ENCODE data around the gene ADO.
A peak's percentile ranks its signal among the peaks of the same experiment; 100 is the strongest.

ADO gene

DNA sequence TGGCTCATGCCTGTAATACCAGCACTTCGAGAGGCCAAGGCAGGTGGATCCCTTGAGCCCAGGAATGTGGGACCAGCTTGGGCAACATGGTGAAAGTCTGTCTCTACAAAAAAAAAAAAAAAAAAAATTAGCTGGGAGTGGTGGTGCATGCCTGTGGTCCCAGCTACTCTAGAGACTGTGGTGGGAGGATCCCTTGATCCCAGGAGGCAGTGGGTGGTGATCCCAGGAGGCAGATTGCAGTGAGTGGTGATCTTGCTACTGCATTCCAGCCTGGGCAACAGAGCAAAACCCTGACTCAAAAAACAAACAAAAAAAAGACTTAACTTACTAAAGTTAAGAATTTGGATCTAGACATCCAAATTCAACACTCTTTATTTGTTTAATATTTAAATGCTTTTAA, 10.2 kb upstream of the ADO start:
- DNase-seq (ENCODE audit: low spot score), result no peak

DNA sequence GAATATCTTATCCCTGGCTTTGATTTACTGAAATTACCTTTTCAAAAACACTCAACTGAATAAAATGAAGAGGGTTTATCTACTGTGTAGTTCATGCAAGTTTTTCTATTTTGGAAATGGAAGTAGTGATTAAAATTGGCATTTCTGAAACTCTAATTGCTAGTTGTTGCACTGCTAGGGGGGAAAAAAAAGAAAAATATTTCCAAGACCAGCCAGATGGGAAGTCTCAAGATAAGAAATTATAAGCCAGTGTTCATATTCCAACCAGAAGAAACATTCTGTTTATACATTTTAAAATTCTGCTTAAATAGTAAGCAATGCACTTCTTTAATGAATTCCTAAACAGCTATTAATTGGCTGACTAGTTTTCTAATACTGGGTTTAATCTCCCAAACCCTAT, 9.4 kb upstream of the ADO start:
- DNase-seq (ENCODE audit: low spot score), result no peak

DNA sequence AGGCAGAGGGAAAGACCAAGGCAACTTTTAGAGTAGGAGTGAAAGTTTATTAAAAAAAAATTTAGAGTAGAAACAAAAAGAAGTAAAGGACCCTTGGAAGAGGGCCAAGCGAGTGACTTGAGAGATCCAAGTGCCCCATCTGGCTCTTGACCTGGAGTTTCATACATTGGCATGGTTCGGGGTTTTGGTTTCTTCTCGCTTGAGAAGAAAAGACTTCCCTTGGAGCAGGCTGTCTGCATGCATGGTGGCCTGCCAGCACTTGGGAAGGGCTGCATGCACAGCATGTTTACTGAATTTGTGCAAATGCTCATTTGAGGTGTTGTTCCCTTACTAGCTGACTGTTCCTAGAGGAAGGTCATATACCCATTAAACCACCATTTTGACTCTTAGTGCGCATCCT, 8.8 kb upstream of the ADO start:
- no peak for DNase-seq (ENCODE audit: low spot score)

DNA sequence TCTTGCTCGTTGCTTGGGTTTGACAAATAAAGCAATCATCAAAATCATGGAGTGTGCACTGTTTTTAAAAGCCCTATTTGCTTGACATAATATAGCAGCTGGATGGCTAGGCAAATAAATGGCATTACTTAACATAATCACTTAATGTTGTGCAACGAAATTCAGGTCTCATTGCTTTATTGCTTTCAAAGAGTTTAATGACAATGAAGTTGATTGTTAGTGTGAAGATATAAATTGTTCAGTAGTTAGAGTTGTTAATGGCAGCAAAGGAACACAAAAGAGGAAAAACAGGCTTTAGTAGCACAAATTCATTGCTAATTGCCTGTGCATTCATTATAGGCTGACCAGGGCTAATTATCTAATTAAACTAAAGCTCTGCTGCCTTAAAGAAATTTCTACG, 7.6 kb upstream of the ADO start:
- DNase-seq (ENCODE audit: low spot score), result no peak

DNA sequence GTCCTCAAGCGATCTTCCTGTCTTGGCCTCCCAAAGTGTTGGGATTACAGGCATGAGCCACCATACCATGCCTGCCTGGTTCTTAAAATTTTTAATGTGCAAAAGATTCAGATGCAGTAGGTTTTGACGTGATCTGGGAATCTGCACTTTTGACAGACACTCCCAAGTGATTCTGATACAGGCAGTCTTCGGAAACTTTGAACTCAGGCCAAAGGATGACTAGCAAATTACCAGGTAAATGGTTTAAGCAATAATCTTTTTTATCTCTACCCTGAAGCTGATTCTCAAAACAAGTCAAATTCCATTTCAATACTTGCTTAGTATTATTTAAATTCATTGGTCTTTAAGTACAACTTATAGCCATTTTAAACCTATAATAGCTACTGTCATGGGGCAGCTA, 2.6 kb upstream of the ADO start:
- no peak for DNase-seq (ENCODE audit: low spot score)

DNA sequence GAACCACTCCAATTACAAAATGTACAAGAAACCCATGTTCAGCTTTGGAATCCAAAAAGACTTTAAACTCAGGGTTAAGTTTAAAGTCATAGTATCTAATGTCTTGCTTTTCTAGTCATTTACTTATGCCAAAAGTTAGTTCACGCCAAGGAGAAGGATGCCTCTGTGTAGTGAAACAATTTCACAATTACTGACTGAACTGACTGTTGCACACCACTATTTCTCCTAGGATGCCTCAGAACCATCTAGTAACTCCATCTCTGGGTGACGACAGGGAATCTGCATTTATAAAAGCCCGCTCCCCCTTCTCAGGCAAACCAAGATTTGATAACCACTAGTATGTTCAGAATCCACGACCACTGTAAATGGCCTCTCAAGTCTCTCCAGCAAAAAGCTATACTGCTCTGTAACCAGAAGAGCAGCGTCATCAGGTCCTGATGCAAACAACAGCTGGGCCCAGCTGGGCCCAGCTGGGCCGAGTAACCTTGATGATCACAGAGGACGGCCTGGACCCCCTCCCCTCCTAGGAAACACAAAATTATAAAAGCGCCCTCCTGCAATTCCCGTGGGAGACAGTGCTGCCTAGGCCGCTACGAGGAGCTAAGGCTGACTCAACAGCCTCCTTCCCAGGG, 680 bp upstream of the ADO start:
- DNase-seq (ENCODE audit: low spot score), result no peak

DNA sequence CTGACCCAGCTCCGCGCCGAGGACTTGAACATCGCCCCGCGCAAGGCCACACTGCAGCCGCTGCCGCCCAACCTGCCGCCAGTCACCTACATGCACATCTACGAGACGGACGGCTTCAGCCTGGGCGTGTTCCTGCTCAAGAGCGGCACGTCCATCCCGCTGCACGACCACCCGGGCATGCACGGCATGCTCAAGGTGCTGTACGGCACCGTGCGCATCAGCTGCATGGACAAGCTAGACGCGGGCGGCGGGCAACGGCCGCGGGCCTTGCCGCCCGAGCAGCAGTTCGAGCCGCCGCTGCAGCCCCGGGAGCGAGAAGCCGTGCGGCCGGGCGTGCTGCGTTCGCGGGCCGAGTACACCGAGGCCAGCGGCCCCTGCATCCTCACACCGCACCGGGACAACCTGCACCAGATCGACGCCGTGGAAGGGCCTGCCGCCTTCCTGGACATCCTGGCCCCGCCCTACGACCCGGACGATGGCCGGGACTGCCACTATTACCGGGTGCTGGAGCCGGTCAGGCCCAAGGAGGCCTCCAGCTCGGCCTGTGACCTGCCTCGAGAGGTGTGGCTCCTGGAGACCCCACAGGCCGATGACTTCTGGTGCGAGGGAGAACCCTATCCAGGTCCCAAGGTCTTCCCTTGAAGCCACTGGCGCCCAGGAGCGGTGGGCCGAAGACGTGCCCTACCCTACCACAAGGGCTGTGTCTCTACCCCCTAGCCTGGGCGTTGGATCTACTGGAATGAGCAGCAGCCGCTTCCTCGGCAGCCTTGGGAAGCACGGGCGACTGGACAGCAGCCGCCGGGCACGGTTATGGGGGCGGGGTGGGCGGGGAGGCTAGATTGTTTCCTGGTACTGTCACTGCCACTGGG, 945 bp downstream of the ADO start:
- no peak for DNase-seq (ENCODE audit: low spot score)

DNA sequence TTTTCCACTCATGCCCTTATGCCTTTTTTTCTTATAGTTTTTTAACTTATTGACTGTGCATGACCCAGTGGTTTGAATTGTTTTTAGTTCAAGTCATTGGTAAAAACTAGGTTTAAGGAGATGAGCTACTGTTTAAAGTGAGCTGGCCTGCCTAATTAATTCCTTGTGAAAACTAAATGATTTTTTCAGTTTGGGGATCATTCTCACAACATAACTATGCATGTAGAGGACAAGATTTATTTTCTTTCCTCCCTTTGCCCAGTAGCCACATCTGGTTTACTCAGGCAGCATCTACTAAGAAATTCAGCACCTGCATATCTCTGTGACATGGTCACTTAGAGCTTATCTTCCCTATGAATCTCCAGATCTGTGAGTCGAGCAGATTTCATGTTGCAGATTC, 1.7 kb downstream of the ADO start:
- no peak for DNase-seq (ENCODE audit: low spot score)

DNA sequence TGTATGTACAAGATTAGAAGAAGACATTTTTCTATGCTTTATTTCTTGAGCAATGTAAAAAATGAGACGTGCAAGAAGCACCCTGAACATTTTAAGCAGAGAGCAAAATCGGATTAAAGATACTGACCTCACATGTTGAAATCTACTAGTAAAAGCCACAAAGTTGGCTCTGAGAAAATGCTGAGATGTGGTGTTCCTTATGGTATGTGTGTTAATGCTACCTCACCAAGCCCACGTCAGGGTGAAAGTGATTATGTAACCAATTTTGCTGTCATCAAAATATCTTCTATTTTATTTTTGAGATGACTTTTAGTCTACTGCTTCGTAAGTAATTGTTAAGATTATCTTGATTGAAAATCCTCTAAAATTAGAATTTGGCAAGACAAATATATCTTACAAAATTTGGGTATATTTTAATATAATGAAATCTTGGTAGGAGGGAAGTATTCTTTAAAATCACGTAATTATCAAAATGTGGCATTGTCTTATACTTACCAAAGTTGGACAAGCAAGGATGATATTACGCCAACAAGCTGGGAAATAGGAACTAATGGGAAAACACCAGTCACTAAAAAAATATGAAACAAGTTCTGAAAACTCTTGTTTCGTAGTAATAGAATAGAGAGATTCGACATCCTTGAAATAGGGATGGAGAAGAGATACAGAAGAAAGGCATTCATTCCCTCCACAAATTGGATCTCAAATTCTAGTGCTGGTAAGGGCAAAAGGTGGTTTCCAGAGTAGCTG, 5.8 kb downstream of the ADO start:
- no peak for DNase-seq (ENCODE audit: low spot score)

DNA sequence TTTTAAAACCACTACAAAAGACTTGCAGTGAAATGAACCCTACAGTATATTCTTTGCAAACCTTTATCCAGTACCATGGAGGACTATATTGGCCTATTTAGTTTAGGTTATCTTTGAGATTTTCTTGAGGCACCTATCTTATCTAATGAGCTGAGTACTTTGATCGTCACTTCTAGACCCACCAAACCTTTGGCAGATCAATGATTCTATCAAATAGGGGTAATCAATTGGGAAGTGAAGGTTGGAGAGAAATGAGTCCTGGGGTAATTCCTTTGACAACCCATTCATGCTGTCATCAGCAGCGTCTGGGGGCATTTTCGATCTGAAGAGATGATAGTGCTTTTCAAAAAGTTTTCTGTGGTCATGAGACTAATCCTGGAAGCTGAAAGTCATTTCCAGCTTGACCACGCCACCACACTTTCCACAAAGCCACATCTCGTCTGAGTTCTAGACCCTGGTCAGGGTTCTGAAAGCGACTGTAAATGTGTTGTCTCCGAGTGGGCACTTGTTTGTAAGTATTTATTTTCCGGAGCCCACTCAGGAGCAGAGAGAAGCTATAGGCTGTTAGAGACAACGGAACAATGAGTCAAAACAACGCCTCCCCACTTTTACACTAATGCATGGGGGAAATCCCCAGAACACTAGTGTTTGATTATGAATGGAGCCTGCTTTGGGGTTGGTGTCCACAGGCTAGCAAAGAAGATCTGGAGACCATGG, 6.8 kb downstream of the ADO start:
- peak; percentile 45 for DNase-seq (ENCODE audit: low spot score)

DNA sequence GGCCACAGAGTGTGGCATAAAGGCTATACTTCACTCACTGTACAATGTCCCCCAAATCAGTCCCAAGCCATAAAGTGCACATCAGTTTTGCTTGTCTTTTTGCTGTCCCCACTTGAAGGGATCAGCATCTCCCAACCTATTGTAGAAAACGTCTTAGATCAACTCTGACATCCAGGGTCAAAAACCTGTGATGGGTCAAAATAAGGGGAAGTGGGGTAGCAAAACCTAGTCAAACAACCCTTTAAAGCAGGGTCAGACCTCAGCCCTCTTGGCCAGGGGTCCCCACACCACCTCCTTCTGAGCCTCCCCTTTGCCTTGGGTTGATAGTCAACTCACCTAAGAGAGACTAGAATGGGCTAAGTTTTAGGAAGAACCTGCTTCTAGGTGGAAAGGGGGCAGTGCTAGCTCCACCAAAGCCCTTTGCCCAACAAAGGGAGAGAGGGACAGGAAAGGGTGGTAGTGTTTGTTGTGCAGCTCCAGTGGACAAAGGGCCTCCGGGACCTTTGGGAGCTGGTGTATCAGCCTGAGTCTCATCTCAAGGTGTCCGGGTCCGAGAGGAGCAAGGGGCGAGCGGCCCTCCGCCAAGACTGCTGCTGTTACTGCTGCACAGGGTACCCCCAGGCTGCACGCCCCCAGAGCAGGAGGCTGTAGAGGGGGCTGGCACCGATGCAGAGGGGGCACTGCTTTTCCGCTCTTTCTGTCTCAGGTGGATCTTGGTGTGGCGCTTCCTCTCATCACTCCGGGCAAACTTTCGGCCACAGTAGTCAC, 8.3 kb downstream of the ADO start:
- no peak for DNase-seq (ENCODE audit: low spot score)

DNA sequence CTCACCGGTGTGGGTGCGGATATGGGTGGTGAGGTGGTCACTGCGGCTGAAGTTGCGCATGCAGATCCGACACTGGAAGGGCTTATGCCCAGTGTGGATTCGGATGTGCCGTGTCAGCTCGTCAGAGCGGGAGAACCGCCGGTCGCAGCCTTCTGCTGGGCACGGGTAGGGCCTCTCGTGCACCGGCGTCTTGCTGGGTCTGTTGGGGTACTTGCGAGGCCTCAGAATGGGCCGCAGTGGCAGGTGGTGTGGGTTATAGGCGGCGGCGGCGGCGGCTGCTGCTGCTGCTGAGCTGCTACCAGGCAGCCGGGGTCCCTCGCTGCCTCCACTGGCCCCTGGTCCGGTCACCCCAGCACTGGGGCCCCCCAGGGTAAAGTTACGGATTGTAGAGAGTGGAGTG, 8.9 kb downstream of the ADO start:
- no peak for DNase-seq (ENCODE audit: low spot score)

DNA sequence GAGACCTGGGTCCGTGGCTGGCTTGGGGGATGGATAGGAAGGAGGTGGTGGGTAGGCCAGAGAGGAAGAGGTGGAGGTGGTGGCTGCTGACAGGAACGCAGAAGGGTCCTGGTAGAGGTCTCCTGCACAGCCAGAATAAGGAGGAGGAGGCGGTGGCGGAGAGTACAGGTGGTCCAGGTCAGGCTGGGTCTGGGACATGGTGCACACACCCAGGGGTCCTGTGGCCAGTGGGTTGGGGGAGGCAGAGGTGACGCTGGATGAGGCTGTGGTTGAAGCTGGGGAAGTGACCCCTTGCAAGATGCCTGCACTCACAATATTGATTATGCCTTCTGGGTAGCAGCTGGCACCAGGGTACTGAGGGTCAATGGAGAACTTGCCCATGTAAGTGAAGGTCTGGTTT, 9.5 kb downstream of the ADO start:
- no peak for DNase-seq (ENCODE audit: low spot score)

DNA sequence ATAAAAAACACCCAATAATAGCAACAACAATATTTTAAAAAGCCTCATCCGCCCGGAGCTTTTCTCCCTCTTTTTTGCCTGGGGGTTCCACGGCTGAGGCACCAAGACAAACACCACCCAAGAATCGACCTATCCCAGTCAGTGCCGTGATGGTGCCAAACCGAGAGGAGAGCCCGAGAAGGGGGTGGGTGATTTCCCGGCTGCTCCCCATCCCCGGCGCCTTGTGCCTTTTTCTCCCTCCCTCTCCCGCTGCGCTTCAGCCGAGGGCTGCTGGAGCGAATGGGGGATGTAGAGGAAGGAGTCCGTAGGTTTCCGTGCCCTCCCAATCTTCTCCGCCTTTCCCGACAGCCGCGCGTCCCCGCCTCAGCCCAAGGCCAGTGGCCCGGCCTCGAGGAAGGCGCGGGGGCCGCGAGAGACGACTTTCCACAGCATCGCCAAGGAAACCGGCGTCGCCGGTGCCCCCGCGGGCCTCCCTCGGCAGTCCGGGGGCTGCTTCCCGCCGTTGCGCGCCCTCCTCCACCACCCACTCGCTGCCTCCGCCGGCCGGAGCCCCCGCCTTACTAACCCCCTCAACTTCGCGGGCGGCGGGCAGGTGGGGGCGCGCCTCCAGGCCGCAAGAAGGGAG, 10.3 kb downstream of the ADO start:
- DNase-seq (ENCODE audit: low spot score), result no peak

DNA sequence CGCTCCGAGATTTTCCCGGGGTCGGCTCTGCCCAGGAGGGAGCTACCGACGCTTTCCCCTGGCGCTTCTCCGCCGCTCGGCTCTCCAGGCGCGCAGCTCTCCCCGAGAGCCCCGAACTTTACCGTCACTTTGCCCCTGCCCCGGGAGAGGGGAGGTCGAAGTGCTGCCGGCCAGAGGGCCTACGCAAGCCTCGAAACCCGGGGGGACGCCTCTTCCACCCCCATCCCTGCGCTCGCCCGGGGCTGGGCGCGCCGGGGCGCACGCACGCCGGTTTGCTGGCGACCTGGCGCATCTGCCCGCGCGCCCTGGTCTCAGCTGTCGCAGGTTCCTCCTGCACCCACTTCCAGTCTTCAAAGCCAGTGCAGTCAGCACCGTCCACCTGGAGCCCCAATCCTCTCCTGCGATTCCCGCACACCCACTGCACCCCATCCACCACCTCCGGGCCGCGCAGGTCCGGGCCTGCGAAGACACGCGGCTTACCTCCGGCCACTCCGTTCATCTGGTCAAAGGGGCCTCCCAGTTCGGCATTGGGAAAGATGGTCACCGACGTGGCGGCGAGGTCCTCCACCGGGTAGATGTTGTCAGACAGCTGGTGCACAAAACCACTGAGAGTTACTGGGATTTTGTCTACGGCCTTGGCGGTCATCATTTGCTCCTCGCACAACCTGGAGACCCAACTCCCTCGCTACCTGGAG, 11.0 kb downstream of the ADO start:
- no peak for DNase-seq (ENCODE audit: low spot score)

DNA sequence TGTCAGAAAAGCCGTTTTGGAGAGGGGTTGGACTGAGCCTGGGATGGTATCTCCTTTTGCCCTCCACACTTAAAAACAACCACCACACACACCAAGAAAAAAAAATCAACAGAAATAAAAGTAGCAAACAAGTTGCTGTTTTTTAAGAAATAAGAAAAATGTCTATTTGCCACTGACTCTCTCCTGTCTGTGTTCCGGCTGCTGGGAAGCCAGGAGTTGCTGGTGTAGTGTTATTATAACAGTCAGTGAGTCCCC, 11.5 kb downstream of the ADO start:
- DNase-seq (ENCODE audit: low spot score), result no peak

DNA sequence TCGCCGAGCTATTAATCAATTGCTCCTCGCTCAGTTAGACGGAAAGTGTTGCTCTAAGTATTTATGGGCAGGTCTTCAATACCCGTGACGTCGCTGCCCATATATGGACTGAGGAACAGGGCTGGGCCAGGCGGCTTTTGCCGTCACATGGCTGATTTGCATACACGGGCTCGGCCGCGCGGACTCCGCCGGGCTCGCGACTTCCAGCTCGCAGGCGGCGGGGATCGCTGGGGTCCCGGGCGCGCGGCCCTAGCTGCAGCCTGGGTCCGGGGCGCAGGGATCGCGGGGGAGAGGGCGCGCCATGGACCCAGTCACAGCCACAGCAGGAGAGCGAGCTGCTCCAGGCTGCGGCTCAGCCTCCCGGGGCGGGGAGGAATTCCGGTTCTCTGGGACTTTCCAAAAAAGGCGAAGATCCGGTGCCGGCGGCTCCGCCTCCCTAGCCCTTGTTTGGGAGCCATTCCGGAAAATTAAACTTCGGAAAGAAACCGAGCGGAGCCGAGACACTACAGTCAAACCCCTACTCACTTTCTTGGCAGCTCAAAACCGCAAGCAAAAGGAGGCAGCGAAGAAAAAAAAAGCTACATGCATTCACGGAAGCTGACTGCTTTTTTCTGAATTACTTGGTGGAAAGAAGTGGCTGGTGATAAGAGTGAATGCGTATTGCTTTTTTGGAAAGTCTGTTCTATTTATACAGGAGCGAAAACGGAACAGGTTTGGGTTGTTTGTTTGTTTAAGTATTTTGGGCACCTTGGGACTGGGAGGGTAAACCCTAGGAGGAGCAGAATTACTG, 12.0 kb downstream of the ADO start, which contains the start of gene EGR2:
Gene EGR2, minus strand, starts transcription at position 36 of the 790 bp plus-strand sequence. CDS start 337 bp downstream, outside the sequence.
- DNase-seq (ENCODE audit: low spot score), result peak; percentile 98

DNA sequence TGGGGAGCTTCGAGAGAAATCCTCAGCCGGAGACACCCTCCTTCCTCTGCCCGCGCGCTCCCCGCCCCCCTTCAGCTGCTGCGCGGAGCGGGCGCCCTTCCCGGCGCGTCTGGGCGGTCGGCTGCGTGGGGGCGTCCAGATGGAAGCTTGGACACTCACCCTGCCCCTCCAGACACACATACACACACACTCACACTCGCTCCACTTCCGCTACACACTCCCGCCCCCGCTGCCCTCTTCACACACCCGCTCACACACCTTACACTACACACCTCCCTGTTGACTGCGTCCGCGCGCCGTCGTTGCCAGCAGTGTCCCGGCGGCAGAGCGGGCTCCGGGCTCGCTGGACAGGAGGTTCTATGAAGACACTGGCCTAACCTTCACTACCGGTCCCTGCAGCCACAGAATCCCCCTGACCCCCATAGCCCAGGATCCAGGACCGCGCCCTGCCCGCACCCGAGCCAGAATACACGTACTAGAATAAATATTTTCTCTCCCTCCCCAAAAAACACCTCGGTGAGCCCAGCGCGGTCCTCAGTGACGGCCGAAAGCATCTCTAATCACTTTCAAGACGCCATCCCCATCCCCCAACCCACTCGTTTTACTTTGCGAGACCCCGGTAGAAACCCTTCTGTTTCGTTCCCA, 12.7 kb downstream of the ADO start:
- no peak for DNase-seq (ENCODE audit: low spot score)

DNA sequence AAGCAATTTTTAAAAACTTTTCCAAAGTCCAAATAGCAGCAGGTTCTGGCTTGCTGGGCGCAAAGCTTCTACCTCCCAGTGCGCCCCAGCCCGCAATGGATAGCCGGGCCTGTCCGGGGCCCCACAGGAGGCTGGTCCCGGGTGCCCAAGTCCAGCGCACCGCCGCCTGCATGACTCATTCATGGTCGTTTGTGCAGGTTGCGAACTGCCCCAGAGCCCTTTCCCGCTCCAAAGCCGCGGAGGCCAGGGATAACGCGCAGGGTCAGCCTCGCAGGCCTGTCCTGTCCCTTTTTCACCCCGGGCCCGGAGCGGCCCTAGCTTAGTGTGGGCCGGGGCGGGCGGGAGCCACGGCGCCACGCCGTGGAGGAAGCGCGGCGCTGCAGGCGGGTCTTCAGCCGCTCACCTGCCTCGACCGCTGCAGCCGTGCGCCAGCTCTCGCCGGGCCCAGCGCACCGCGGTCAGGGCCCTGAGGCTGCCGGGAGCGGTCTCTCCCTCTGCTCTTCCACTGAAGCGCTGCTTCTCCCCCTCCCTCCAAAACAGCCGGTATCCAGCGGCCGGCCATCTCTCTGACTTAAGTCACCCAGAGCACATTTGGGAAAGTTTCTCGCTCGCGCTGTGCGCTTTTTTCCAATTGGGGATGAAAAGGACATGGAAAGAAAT, 13.4 kb downstream of the ADO start:
- DNase-seq (ENCODE audit: low spot score), result peak; percentile 61

All from CD4-positive, alpha-beta T cell treated with Interleukin-2 at 100 ng/mL for 4 hours (primary cell).